NCI-H1105 (cell line): ENCODE results near the gene PTK6.
"Not testable (repeated sequence)": the region's sequence is repeated elsewhere in the genome, so short reads cannot be mapped to it uniquely, and the experiment has no call there.

Source experiments
- DNase-seq: peaks from one replicate; lab custom pipeline; 2025; lab: John Stamatoyannopoulos, UW

The PTK6 gene

GRCh38 chr20:63568986-63569949 lies 32.1 kb upstream of the PTK6 start:
- no peak for DNase-seq

GRCh38 chr20:63568170-63568981 lies 31.2 kb upstream of the PTK6 start:
- DNase-seq: no peak

- DNase-seq: no peak
Measured at GRCh38 chr20:63567386-63568169, 30.4 kb upstream of the PTK6 start.

- no peak for DNase-seq
Measured at GRCh38 chr20:63567136-63567385, 29.9 kb upstream of the PTK6 start.

- DNase-seq: no peak
Measured at GRCh38 chr20:63566395-63567135, 29.4 kb upstream of the PTK6 start.

- DNase-seq: no peak
Measured at GRCh38 chr20:63565699-63566335, 28.6 kb upstream of the PTK6 start.

GRCh38 chr20:63565021-63565698 lies 28.0 kb upstream of the PTK6 start:
- no peak for DNase-seq

- DNase-seq: no peak
Measured at GRCh38 chr20:63564036-63564810, 27.0 kb upstream of the PTK6 start.

GRCh38 chr20:63563225-63563935 lies 26.2 kb upstream of the PTK6 start:
- no peak for DNase-seq

GRCh38 chr20:63562461-63563224 lies 25.5 kb upstream of the PTK6 start:
- no peak for DNase-seq

GRCh38 chr20:63561624-63562396 lies 24.6 kb upstream of the PTK6 start:
- DNase-seq: no peak

- DNase-seq: no peak
Measured at GRCh38 chr20:63560856-63561609, 23.9 kb upstream of the PTK6 start.

- DNase-seq: no peak
Measured at GRCh38 chr20:63560333-63560805, 23.2 kb upstream of the PTK6 start.

- not testable (repeated sequence) for DNase-seq
Measured at GRCh38 chr20:63559485-63560332, 22.5 kb upstream of the PTK6 start.

GRCh38 chr20:63558804-63559484 lies 21.8 kb upstream of the PTK6 start:
- no peak for DNase-seq
